ENCODE results near the gene GRK7. TPM values are rescaled to one million over a fixed set of nuclear protein-coding genes. Genes with fewer than 3 reads are reported as not detected.

Gene GRK7
- total and polyA plus RNA-seq, 2 of the 4 experiments (the other 2 are of a cell fraction): not detected

- intact Hi-C loops (cut with micrococcal nuclease) (no loop called here), dilution Hi-C loops (cut with HindIII; ENCODE audit: low sequenced_read_pairs, unreplicated experiment) (no loop called here), in situ Hi-C loops (cut with MboI; ENCODE audit: low sequenced_read_pairs) (no loop called here)
- H3K27me3 ChIP-seq (ENCODE audit: control insufficient read depth, insufficient read depth, low read length): 0 out of 2 replicates have a peak, but pooled peaks cover 1% of the 10 kb centered on the region
- H2BK120ac ChIP-seq (ENCODE audit: low read depth, low read length): no peak overlapping the region
- no TSS peak for BruUV-seq (replicated peaks)
- no peak overlapping the region for H3K4ac ChIP-seq (ENCODE audit: low read depth, low read length)
- no peak overlapping the region for H2AK9ac ChIP-seq (replicated peaks; ENCODE audit: low read depth, low read length, poor library complexity)
- H2BK5ac ChIP-seq (ENCODE audit: low read depth, low read length, poor library complexity, severe bottlenecking): no peak overlapping the region
- no peak overlapping the region for H4K5ac ChIP-seq (ENCODE audit: low read depth, low read length)
- WGBS, 2 experiments (ENCODE audit: extremely low coverage in 2 of 2, insufficient read length in 1 of 2): no CpG with 5 or more reads among the region's 1 CpG
- H3K4me3 ChIP-seq (ENCODE audit: insufficient read depth, low read depth, low read length): no peak overlapping the region
- H3K56ac ChIP-seq (ENCODE audit: extremely low read depth, insufficient read depth, low read length): no peak overlapping the region
- H3K4me1 ChIP-seq (ENCODE audit: control insufficient read depth, insufficient read depth, low read length): peaks cover 3% of the 10 kb centered on the region; the same call in 1 of the 2 replicates
- no peak overlapping the region for H2BK15ac ChIP-seq (ENCODE audit: low read depth, low read length)
- no peak overlapping the region for H3K9ac ChIP-seq (ENCODE audit: low read depth, low read length)
- ChIA-PET POLR2A (ENCODE audit: unreplicated experiment) (no interaction called here), CTCF (interaction anchor here (1.0 kb wide), 1 partner anchor 83 kb away, joined by 3 read pairs; no protein-coding TSS in a partner anchor)
- H3K27ac ChIP-seq (ENCODE audit: insufficient read depth, low read length): no peak overlapping the region
- no peaks in the 10 kb centered on the region for H3K79me1 ChIP-seq (ENCODE audit: low read depth in 1 of 2, low read length in 2 of 2)
- no peaks in the 10 kb centered on the region for H3K9me3 ChIP-seq (ENCODE audit: control insufficient read depth, insufficient read depth, low read length)
- H2AK5ac ChIP-seq (ENCODE audit: low read depth, low read length): no peak overlapping the region
- no peak overlapping the region for H3K14ac ChIP-seq (replicated peaks; ENCODE audit: low read depth, low read length)
- no peak overlapping the region for H3K4me2 ChIP-seq (ENCODE audit: low read depth, low read length)
- H2AFZ ChIP-seq (replicated peaks; ENCODE audit: low read length, poor library complexity): no peak overlapping the region
- no peak overlapping the region for H3K23ac ChIP-seq (ENCODE audit: low read depth, low read length)
- DNase-seq (no peak), ATAC-seq (ENCODE audit: low read depth) (no peak)
- H3K18ac ChIP-seq (ENCODE audit: low read depth, low read length): no peak overlapping the region
- H4K8ac ChIP-seq (ENCODE audit: low read depth in 2 of 2, low read length in 2 of 2): no peak overlapping the region
- no peaks in the 10 kb centered on the region for H4K20me1 ChIP-seq (ENCODE audit: insufficient read depth, low read length)
- no peak for TF ChIP-seq FOS (IDR thresholded peaks at IDR 0.05; ENCODE audit: low read depth, low read length)
- peak; percentile 65 for TF ChIP-seq CEBPB (IDR thresholded peaks at IDR 0.05; ENCODE audit: low read depth, low read length)
- H4K91ac ChIP-seq (ENCODE audit: insufficient read depth, low read depth, low read length): no peak overlapping the region
- no peaks in the 10 kb centered on the region for H3K9me1 ChIP-seq (ENCODE audit: insufficient read depth, low read length)
- H2BK20ac ChIP-seq (ENCODE audit: low read depth, low read length): no peak overlapping the region
- H3K36me3 ChIP-seq (ENCODE audit: control insufficient read depth, insufficient read depth, low read length): no peaks in the 10 kb centered on the region
Measured at GRCh38 chr3:141792495-141792894, 29.3 kb downstream of the GRK7 start.

All from IMR-90 (cell line).